ENCODE results near the gene SLBP. TPM values are rescaled to one million over a fixed set of nuclear protein-coding genes. Genes with fewer than 3 reads are reported as not detected.

SLBP gene
- total and polyA plus RNA-seq, 12 donors = 10.9 to 17.7 (median 12.8) TPM

DNA sequence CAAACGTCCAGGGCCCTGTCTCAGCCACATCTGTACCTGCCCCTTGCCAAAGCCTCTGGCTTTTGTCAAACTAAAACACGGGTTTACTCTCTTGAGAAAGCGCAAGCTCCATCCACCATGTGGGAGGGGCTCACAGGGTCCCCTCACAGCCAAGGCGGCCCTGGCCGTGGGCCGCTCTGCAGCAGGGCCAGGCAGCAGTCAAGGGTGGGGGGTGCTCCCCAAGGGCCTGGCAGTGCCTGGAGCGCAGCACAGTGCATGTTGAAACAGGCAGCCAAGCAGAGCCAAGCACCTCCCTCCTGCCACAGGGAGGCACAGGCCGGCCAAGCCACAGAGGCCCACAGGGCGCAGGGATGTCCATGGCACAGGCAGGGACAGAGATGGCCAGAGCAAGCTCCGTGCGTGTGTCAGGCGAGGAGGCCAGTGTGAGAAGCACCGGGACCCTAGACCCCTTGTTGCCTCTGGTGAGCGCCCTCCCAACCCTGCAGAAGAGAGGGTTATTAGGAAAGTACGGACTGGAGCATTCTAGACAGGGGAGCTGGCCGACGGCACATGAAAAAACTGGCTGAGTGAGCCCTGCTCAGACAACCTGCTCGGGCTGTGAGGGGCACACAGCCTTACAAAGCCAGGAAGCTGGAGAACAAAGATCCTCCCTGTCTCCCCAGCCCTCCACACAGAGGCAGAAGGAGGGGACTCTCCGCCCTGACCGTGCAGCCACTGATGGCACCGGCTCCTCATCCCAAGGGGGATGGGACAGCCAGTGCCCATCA, 67.0 kb downstream of the SLBP start:
- 24 to 34% methylated on average over 21 of the region's 21 CpGs for WGBS, 2 donors
- no peak for TF ChIP-seq CTCF (IDR thresholded peaks at IDR 0.05)
- intact Hi-C loops (cut with DNase I) = no loop called here
- Histone ChIP-seq H3K36me3 (no peaks in the 10 kb centered on the region), H3K27ac (peak overlapping the region in 7 of 10 donors; percentile 19 to 65 (median 46)), H3K4me3 (no peak overlapping the region), H3K9me3 (no peaks in the 10 kb centered on the region), H3K27me3 (no peaks in the 10 kb centered on the region), H3K4me1 (peaks cover 0 to 15% (median 0%) of the 10 kb centered on the region in 9 donors)
- peak; percentile 76 to 96 (median 93) for ATAC-seq
- peak; percentile 58 to 62 for DNase-seq

GRCh38 chr4:1643971-1644735, 68.0 kb downstream of the SLBP start:
- peak in 1 of 8 donors; percentile 28 for ATAC-seq
- intact Hi-C loops (cut with DNase I) = no loop called here
- no peak for DNase-seq
- Histone ChIP-seq H3K27me3 (no peaks in the 10 kb centered on the region), H3K36me3 (no peaks in the 10 kb centered on the region), H3K9me3 (no peaks in the 10 kb centered on the region), H3K27ac (peak overlapping the region in 7 of 10 donors; percentile 19 to 65 (median 46)), H3K4me3 (no peak overlapping the region), H3K4me1 (peaks cover 0 to 15% (median 0%) of the 10 kb centered on the region in 9 donors)
- no peak for TF ChIP-seq CTCF (IDR thresholded peaks at IDR 0.05)
- 94 to 95% methylated on average over 48 of the region's 48 CpGs for WGBS, 2 donors

Other genes with a start within 250 kb of the SLBP start
- gene FAM53A, start 28.0 kb downstream of the SLBP start, total RNA-seq = 1 to 10 TPM in 3 of 10 donors, under 1 TPM in 7; 0.24 to 1.5 (median 0.70) TPM
- under 1 TPM; 0.73 to 0.97 TPM for gene FAM53A, start 28.0 kb downstream of the SLBP start, polyA plus RNA-seq
- gene TMEM129, start 9.0 kb upstream of the SLBP start, total RNA-seq = 10 to 100 TPM; 28.1 to 45.6 (median 34.3) TPM
- 10 to 100 TPM; 28.6 to 33.0 TPM for gene TMEM129, start 9.0 kb upstream of the SLBP start, polyA plus RNA-seq
- 10 to 100 TPM in 2 of 10 donors, 1 to 10 TPM in 8; 2.3 to 15.6 (median 3.9) TPM for gene TACC3, start 9.2 kb upstream of the SLBP start, total RNA-seq
- 10 to 100 TPM in 1 of 2 donors, 1 to 10 TPM in 1; 6.0 to 16.2 TPM for gene TACC3, start 9.2 kb upstream of the SLBP start, polyA plus RNA-seq
- gene FGFR3, start 81.0 kb upstream of the SLBP start, total RNA-seq = 1 to 10 TPM; 1.2 to 5.3 (median 2.4) TPM
- gene FGFR3, start 81.0 kb upstream of the SLBP start, polyA plus RNA-seq = 1 to 10 TPM; 1.3 to 6.6 TPM
- gene LETM1, start 143.8 kb upstream of the SLBP start, total RNA-seq = 10 to 100 TPM; 35.3 to 53.1 (median 42.6) TPM
- gene LETM1, start 143.8 kb upstream of the SLBP start, polyA plus RNA-seq = 10 to 100 TPM; 23.4 to 23.8 TPM
- 10 to 100 TPM; 32.3 to 64.4 (median 46.0) TPM for gene NSD2, start 159.1 kb upstream of the SLBP start, total RNA-seq
- 1 to 10 TPM; 7.7 to 9.9 TPM for gene NSD2, start 159.1 kb upstream of the SLBP start, polyA plus RNA-seq

All from heart right ventricle (tissue), 16 donors.